NOMO-1 treated with dmso at 0.1 percent for 144 hours (cell line): ENCODE data around the gene ACSM6.

Experiments
- DNase-seq: peaks from one replicate; lab custom pipeline; 2025; ENCODE audit not compliant: unreplicated experiment; lab: John Stamatoyannopoulos, UW

ACSM6 gene

GRCh38 chr10:95265572-95265971 is 71.5 kb downstream of the ACSM6 start:
- no peak for DNase-seq

GRCh38 chr10:95266674-95267095 is 72.6 kb downstream of the ACSM6 start:
- peak; percentile 10 for DNase-seq

GRCh38 chr10:95267251-95267650 is 73.2 kb downstream of the ACSM6 start:
- no peak for DNase-seq

GRCh38 chr10:95268438-95268837 is 74.4 kb downstream of the ACSM6 start:
- no peak for DNase-seq

- DNase-seq: no peak
Measured at GRCh38 chr10:95273393-95274312, 79.6 kb downstream of the ACSM6 start.

- DNase-seq: no peak
Measured at GRCh38 chr10:95275726-95276366, 81.8 kb downstream of the ACSM6 start.

- no peak for DNase-seq
Measured at GRCh38 chr10:95276367-95277200, 82.5 kb downstream of the ACSM6 start.

GRCh38 chr10:95277201-95277570 is 83.1 kb downstream of the ACSM6 start:
- no peak for DNase-seq

GRCh38 chr10:95277614-95278013 is 83.6 kb downstream of the ACSM6 start:
- DNase-seq: no peak
